Cortex of kidney (tissue), 1 donor: ENCODE measurements around the gene TOM1L2.

ENCODE experiments used
- DNase-seq: peaks from one replicate; lab custom pipeline; 2025; lab: John Stamatoyannopoulos, UW

The TOM1L2 gene

DNA sequence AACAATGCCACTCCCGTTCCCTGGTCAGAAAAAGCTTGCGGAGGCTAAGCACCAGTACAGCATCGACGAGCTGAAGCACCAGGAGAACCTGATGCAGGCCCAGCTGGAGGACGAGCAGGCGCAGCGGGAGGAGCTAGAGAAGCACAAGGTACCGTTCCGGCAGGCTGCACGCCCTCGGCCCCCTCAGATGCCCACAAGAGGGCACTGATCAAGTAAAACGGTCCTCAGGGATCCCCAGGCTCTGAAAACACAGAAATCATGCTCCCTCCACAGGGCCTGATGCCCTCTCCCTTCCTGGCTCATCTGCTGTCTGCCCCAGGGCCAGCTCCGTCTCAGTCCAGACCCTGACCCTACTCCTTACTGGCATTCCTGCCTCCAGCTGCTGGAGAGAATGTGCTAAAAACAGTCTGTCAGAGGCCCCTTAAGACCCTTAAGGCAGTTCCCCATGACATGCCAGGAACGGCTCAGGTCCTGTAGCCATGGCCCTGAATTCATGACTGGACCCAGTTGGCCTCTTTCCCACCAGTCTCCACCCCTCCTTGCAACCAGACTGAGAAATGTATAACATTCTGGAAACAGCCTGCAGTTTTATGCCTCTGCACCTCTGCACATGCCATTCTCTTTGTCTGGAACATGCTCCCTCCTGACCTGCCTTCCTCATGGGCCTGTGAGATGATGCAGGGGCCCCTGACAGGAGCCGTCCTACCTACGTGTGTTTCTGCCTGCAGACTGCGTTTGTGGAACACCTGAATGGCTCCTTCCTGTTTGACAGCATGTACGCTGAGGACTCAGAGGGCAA lies 22.3 kb upstream of the TOM1L2 start:
- no peak for DNase-seq

DNA sequence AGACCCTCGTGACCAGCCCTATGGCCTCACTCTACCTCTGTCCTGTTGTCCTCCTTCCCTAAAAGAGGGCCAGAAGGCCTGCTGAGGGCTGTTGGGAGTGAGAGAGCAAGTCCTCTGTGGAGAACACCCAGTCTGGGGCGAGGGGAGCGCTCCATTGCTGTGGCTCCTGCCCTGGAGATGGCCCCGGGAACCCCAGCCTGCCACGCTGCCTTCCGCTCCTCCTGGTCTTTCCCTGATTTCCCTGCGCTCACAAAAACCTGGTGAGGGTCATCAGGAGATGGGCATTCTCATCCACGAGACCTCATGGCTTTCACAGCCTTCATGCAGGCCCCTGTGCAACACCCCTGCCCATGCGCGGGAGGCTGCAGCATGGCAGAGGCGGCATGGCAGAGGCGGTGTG lies 21.7 kb upstream of the TOM1L2 start:
- no peak for DNase-seq

DNA sequence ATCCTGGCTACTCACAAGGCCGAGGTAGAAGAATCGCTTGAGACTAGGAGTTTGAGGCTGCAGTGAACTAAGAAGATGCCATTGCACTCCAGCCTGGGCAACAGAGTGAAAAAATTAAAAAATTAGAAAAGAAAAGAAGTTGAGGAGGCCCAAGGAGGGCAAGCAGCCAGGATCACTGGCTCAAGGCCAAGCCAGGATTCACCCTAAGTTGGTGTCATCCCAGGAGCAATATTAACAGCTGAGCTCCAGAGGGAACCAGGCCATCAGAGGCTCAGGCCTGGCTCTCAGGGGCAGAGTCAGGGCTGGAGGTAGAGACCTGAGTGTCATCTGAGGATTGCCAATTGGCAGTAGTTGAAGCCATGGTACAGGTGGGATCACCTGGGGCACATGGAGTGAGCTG lies 21.2 kb upstream of the TOM1L2 start:
- no peak for DNase-seq

DNA sequence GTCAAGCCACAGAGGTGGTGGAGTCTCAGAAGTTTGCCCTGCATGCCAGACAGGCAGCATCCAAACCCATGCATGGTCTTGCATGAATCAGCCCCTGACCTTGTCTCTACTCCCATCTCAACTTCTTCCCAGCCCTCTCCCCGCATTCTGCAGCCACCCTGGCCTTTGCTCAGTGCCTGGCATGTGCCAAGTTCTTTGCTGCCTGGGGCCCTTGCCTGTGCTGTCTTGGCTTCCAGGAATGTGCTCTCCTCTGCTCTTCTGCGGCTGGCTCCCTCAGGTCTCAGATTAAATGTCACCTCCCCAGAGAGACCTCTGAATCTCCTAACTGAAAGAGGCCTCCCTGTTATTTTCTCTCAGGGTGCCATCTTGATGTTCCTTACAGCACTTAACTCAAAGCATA lies 18.1 kb upstream of the TOM1L2 start:
- DNase-seq: no peak

DNA sequence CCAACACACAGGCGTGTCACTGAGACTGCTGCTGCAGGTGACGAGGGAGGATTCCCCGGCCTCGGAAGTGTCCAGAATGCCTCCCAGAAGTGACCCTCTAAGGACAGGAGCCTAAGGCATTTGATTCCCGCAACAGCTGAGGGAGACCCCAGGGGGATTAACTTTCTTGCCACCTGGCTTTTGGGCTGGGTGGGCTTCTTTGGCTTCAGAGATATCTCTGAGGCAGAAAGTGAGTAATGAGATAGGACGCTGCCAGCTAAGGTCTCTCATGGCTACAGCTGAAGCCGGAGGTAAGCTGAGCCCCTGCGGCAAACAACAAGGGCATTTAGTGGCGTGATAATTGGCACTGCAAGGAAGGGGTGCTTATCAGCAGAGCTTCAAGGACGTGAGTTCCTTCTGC lies 17.4 kb upstream of the TOM1L2 start:
- no peak for DNase-seq

DNA sequence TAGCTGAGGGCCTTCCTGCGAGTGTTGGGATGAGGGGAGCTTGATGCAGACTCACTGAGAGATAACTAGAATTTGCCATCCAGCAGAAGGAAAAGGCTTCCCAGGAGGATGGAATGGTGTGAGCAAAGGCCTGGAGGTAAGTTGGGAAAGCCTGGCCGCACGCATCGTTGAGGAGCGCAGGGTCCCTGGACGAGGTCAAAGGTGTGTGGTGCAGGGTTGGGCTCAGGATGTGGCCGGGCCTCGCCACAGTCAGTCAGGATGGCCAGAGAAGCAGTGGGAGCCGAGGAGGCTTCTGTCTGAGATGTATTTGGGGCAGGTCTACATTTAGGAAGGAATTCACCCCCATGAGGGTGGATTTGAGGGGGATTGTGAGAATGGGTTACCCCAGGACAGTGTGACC lies 16.9 kb upstream of the TOM1L2 start:
- no peak for DNase-seq

DNA sequence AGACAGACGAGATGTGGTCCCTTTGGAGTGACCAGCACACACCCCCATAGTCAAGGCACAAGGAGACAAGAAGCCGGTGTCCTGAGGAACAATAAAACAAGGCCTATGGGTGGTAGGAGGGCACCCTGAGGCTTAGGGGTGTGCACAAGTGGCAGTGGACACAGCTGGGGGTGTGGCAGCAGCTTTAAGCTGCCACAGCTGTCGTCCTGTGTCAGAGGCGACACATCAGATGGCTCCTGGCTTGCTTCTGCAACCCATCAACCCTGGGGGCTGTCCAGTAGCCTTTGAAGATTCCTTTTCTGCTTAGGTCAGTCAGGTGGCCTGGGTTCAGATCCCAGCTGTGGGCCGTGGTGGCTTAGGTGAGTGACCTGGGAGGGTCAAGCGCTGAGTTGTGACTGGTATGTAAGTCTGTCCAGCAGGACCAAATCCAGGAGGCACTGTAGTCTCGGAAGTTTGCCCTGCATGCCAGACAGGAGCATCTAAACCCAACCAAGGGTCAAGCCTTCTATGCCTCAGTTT lies 16.3 kb upstream of the TOM1L2 start:
- DNase-seq: no peak

DNA sequence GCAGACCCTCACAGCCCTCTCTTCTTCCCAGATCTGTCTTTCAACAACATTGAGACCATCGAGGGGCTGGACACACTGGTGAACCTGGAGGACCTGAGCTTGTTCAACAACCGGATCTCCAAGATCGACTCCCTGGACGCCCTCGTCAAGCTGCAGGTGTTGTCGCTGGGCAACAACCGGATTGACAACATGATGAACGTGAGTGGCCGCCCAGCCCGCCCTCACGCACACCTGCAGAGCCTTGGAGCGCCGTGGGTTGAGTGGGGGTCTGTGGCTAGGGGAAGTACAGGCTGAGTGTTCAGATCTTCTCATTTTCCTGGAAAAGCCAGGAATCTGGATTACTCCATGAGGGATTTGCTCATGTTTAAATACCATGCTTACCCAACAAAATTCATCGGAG lies 15.7 kb upstream of the TOM1L2 start:
- no peak for DNase-seq

DNA sequence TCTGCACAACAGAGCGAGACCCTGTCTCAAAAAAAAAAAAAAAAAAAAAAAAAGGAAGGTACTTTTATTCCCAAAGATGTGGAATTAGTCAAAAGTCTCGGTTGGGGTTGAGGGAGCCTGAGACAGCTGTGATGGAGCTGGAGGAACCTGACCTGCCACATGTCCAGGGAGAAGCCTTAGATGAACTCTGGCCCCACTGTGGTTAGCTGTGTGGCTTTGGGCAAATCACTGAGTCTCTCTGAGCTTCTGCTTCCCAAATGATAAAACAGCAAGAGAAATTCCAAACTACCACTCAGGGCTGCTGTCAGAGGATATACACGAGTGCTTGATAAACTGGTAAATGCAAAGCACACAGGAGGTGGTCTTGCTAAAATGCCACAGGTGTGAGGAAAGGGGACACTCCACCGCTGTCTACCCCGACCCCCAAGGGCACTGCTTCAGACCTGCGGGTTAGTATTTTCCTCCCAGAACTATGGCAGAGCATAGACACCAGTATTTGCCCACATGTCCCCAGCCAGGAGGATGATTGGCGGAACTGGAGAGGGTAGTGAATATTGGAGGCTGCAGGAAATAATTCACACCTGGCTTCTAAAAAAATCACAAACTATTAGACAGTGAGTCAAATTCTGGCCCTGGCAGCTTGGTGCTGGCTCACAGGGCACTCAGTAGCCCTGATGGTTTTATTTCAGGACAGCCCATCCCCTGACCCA lies 15.1 kb upstream of the TOM1L2 start:
- DNase-seq: no peak

DNA sequence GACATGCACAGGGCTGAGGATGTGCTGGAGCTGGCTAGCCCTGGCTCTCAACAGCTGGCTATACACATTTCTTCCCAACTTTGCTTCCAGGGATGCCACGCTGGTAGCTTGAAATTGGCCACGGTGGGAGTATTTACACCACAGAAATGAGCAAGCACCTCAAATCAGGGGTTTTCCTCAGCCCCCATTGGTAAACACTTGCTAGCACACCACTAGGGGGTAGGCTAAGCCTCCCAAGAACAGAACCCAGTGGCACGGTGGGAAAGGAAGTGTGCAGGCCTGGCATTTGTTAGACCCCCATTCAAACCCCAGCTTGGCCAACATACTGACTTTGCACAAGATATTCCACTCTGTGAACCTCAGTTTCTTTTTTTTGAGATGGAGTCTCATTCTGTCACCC lies 13.4 kb upstream of the TOM1L2 start:
- DNase-seq: no peak

DNA sequence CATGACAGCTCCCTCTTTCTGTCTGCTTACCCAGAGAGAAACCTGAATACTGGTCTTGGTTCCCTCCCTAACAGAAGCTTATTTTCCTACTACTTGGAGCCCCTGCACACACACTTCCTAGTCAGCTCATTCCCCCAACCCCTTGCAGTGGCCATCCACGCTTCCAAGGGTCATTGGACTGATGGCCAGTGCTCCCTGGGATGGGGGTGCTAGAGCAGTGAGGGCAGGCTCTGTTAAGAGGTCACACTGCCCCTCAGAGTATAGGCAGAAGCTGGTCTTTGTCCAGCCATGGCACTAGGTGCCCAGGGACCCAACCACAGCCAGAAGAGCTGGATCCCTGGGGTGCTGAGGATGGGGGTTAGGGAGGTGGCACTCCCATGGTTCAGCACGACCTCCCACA lies 13.0 kb upstream of the TOM1L2 start:
- no peak for DNase-seq

DNA sequence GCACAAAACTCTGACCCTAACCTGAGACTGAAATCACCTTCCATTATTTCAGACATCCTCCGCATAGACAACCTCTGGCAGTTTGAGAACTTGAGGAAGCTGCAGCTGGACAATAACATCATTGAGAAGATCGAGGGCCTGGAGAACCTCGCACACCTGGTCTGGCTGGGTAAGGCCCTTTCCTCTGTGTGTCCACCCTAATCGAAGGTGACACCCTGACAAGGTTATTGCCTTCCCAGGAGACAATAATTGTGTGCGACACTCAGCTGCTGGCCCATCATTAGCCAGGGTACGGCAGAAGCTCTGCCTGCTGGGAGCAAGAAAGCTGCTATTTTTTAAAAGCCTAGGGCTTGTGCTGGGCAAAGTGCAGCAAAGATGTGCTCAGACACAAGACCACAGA lies 11.6 kb upstream of the TOM1L2 start:
- DNase-seq: no peak

DNA sequence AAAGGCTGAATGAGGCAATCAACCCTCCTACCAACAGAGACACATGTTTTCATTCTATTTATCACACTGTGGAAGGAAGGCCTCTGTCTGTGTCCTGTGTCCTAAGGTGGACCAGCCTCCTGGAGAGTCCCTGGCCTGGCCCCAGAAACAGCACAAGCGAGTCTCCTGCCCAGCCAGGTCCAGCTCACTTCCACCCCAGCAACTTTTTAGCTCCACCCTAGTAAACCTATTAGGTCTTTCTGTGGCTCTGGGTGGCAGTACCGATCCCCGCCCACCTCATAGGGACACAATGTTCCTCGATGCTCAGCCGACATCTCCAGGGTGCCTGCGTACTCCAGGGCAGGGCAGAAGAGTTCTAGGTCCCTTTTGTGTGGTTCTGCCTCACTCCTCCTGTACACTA lies 11.2 kb upstream of the TOM1L2 start:
- no peak for DNase-seq

DNA sequence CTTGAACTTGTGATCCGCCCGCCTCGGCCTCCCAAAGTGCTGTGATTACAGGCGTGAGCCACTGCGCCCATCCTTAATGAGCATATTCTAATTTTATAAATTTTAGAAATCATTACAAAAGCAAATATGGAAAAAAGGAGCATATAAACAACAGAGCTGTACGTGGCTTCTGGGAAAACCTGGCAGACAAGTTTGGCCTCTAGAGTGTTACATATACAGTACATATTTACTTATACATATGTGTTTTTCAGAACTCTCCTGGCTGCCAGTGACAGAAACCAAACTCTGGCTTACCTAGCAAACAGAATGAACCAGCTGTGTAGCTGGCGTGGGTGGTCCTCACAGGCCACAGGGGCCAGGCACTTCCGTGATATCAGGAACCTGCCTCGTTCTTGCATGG lies 10.6 kb upstream of the TOM1L2 start:
- no peak for DNase-seq

DNA sequence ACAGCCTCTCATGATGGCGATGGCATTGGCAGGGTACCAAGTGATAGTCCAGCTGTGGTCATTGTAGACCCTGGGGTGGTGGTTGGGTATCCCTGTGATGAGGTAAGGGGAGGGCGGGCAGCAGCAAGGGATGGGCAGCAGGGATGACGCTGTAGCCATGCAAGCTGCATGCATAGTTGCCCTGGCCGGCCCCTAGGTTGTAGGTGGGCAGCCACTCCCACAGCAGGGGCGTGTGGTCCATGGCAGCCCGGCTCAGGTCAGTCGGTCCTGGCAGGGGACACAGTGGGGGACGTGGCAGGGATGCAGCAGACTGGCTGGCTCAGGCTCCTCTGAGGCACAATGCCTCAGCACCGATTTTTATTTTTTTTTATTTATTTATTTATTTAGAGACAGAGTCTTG lies 9.1 kb upstream of the TOM1L2 start:
- DNase-seq: no peak

DNA sequence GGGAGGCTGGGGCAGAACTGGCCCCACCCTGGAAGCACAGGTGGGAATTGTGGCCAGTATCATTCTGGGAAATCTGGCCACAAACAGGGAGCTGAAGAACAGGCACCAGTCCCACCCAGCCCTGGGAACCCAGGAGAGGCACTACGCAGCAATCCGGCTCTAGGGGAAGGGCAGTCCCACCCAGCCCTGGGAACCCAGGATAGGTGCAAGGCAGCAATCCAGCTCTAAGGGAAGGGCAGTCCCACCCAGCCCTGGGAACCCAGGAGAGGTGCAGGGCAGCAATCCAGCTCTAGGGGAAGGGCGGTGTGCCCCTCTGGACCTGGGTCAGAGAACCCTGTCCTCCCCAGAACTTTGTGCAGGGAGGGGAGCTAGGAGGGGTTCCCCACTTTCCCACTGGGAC lies 7.6 kb upstream of the TOM1L2 start:
- no peak for DNase-seq

DNA sequence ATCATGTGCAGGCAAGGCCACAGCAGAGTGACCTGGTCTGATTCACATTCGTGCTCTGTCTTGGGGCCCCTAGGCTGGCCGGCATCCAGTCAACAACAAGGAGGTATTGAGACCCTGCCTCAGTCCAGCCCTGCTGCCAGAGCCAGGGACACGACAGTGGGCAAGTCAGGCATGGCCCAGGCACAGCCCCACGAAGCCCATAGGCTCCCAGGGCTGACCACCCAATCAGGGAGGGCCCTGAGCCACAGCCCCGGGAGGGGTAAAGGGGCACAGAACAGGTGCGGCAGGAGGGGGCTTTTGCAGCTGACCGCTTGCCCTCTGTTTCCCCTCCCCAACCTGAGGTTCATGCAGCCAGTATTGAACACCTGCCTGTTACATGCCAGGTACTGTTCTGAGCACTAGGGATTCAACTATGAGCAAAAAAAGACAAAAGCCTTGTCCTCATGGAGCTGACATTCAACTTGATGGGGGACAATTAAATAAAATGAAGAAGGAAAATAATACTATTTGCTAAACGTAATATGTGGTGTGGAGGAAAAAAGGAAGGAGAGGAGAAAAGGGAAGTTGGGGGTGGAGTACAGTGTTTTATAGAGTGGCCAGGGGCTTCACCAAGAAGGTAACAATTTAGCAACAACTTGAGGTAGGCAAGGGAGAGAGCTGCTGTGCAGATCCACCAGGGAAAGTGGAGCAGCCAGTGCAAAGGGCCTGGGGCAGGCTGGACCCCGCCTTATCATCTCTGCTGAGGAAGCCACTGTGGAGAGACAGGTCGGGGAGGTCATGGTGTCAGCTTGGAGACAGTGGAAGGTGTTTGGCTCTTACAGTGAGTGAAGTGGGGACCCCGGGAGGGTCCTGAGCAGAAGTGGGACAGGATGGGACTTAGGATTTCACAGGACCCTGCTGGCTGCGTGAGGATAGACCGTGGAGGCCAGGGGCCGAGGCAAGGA lies 6.6 kb upstream of the TOM1L2 start:
- DNase-seq: no peak

DNA sequence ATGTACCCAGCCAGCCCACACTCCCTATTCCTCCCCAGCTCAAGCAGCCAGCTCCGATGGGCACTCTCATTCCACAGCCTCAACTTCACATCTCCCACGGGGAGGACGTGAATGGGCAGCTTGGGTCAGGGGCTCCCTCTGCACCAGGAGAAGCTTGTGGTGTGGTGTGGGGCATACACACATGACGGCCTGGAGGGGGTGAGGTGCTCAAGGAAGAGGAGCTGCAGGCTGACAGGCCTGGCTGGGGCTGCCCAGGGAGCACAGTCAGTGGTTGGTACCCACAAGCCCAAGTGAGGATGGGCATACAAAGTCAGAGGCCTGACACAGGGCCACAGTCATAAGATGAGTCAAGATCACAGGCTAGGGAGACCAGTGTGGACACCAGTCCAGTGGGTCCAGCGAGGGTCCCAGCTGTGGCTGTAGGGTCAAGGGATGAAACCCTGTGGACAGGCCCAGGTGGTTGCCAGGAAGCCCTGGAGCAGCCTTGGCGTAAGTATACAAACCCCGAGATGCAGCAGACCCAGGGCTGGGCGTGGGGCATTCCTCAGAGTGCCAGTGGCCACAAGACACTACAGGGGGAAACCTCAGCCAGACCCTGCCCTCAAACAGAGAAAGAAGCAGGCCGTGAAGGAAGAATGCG lies 4.9 kb upstream of the TOM1L2 start:
- no peak for DNase-seq

DNA sequence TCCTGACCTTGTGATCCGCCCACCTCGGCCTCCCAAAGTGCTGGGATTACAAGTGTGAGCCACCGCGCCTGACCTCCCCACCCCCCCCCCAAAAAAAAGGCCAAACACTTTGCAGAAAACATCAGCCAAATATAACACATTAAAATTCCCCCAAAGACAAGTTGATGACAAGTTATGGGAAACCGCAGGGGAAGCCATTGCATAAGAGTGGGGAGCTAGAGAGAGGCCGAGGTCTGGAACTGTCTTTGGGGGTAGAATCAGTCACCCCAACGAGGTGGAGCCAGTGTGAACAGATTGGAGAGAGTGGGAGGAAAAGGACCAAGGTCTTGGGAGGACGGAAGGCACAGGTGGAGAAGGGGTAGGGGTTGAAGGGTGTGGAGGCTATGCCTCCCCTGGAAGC lies 3.2 kb upstream of the TOM1L2 start:
- no peak for DNase-seq

DNA sequence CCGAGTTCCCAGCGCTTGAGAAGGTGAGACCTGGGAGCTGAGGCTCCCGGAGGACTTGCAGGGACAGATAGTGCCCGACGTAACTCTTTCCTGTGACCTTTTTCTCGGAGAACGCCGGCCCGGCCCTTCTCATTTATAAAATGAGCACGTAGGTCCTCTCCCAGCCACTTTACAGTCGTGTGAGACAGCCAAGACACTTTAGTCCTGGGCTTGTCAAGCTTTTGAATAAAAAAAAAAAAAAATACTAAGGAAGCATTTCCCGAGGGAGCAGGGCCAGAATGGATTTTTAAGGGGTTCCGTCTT lies 703 bp upstream of the TOM1L2 start:
- no peak for DNase-seq

DNA sequence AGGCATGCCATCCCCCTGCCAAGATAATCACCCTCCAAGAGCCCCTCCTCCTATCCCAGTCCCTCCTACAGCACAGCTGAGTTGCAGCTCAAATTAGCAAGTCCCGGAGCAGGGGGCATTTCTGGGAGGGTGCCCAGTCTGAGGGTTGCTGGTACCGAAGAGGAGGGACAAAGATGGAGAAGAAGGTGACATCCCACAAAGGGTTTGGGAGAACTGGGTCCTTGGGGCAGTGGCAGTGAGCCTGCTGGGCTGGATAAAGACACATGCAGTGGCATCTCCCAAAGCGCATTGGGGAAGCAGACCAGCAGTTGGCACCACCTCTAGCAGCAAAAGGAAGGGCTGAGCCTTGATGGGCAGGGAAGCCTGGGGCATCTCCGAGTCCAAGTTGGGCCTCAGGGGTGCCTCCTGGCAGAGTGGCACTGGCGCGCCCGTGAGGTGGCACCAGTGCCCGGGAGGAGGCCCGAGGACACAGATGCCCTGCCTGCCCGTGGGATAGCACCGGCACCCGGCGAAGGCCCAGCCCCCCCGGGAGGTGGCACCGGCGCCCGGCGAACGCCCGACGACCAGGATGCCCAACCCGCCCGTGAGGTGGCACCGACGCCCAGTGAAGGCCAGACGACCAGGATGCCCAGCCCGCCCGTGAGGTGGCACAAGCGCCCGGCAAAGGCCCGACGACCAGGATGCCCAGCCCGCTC lies 622 bp downstream of the TOM1L2 start:
- DNase-seq: no peak
